CMK (cell line): ENCODE measurements around the gene KCNK4.

Source experiments
- DNase-seq: peaks from one replicate; pipeline ENCODE4 v3.0.0-alpha.2; 2010; ENCODE audit warnings: low read depth

The KCNK4 gene

DNA sequence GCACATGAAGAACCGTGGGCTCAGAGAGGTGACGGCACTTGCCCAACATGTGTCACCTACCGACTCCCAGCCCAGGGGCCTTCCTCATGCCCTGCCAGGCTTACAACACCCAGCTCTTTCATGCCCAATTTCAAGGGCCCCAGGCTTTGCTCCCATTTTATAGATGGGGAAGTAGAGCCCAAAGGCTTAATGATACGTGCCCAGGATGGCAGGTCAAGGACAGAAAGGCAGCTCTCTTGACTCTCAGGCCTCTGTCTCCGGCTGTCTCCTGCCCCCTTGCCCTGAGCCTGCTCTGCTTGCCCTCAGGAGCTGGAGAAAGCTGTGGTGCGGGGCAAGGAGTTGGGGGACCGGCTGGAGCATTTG, 57.9 kb downstream of the KCNK4 start:
- no peak for DNase-seq

GRCh38 chr11:64349404-64349803, 58.3 kb downstream of the KCNK4 start:
- DNase-seq = no peak
